OCI-LY3 (cell line): Measurements from ENCODE around the gene BEST4.

ENCODE experiments used
- CTCF ChIP-seq: fragments of 200-600, 300-600 bp; sonication (generic); IDR thresholded peaks from 2 replicates; pipeline ENCODE4 v1.5.1; 2014; ENCODE audit warnings: antibody characterized with exemption, low read length, low read depth
- EZH2phosphoT487 ChIP-seq: fragments of 200-600 bp; shearing (Covaris generic); IDR thresholded peaks from 2 replicates; pipeline ENCODE4 v1.6.1; 2018; ENCODE audit warnings: antibody characterized with exemption, mixed run types, low read depth

- no peak for TF ChIP-seq CTCF
- no peak for TF ChIP-seq EZH2phosphoT487
Observed at GRCh38 chr1:44776730-44777068, 11.3 kb downstream of the BEST4 start.
